HEK293 (cell line): ENCODE data around the gene BCOR.

Experiments
- CTCF ChIA-PET: fragments of 350-600 bp; formaldehyde crosslinking; extraction: SDS; loops from one replicate; lab custom pipeline; 2021; ENCODE audit warnings: antibody characterized with exemption; lab: Yijun Ruan, JAX
- POLR2A ChIA-PET: fragments of 300-600 bp; formaldehyde crosslinking; extraction: SDS; loops from one replicate; lab custom pipeline; 2020; ENCODE audit warnings: antibody characterized with exemption, inconsistent platforms; lab: Yijun Ruan, JAX
- H3K27ac ChIP-seq: fragments of 200-500 bp; sonication (Bioruptor generic); 2 replicates; pipeline ENCODE4 v1.5.1; 2014; ENCODE audit warnings: low read depth, low read length, control low read depth, inconsistent platforms; ENCODE audit errors: extremely low read depth
- H3K36me3 ChIP-seq, 2 experiments: fragments of 200-500 bp in 1 of 2; sonication (Bioruptor generic) in 1 of 2; 1 replicate in 1 of 2; 2 replicates in 1 of 2; pipeline ENCODE4 v1.5.1; 2014 to 2017; ENCODE audit warnings: inconsistent platforms in 2 of 2, low read length in 2 of 2; ENCODE audit not compliant: control insufficient read depth in 2 of 2, insufficient read depth in 1 of 2
- H3K4me1 ChIP-seq: fragments of 200-500 bp; sonication (Bioruptor generic); 2 replicates; pipeline ENCODE4 v1.5.1; 2014; ENCODE audit warnings: mild to moderate bottlenecking, low read length, inconsistent platforms; ENCODE audit not compliant: control insufficient read depth, insufficient read depth
- H3K4me3 ChIP-seq: 2 replicates; pipeline ENCODE4 v1.5.1; 2011; ENCODE audit warnings: low read depth, mild to moderate bottlenecking, control low read depth, low read length, moderate library complexity
- H3K9me3 ChIP-seq: fragments of 200-500 bp; sonication (Bioruptor generic); 2 replicates; pipeline ENCODE4 v1.5.1; 2014; ENCODE audit warnings: low read depth, low read length, inconsistent platforms; ENCODE audit not compliant: control insufficient read depth, insufficient read depth
- PRDM2 ChIP-seq: fragments of 450-650 bp; formaldehyde crosslinking; IDR thresholded peaks from 2 replicates; pipeline ENCODE4 v1.5.1; 2016; ENCODE audit warnings: missing biosample characterization, missing genetic modification characterization, borderline replicate concordance
- SETDB1 ChIP-seq: IDR thresholded peaks from one replicate; pipeline ENCODE4 v1.6.1; 2017; ENCODE audit warnings: mild to moderate bottlenecking, low read length, moderate library complexity, mixed read lengths; ENCODE audit not compliant: insufficient read length
- TCF7L2 ChIP-seq: IDR thresholded peaks from 2 replicates; pipeline ENCODE4 v1.6.1; 2011; ENCODE audit warnings: low read depth, mild to moderate bottlenecking, inconsistent platforms, low read length, moderate library complexity, borderline replicate concordance
- YY1 ChIP-seq: fragments of 450-650 bp; formaldehyde crosslinking; IDR thresholded peaks from 2 replicates; pipeline ENCODE4 v1.5.1; 2018; ENCODE audit warnings: missing biosample characterization, missing genetic modification characterization
- ZNF280D ChIP-seq: fragments of 450-650 bp; formaldehyde crosslinking; IDR thresholded peaks from 2 replicates; pipeline ENCODE4 v1.5.1; 2016; ENCODE audit warnings: missing biosample characterization, missing genetic modification characterization
- ZNF292 ChIP-seq: fragments of 450-650 bp; formaldehyde crosslinking; IDR thresholded peaks from 2 replicates; pipeline ENCODE4 v1.5.1; 2016; ENCODE audit warnings: low read depth, missing biosample characterization, missing genetic modification characterization, borderline replicate concordance
- ZNF518A ChIP-seq: fragments of 450-650 bp; formaldehyde crosslinking; conservative IDR thresholded peaks from 2 replicates; pipeline ENCODE4 v1.5.1; 2016; ENCODE audit warnings: low read depth, missing biosample characterization, missing genetic modification characterization
- ZNF621 ChIP-seq: fragments of 450-650 bp; formaldehyde crosslinking; IDR thresholded peaks from 2 replicates; pipeline ENCODE4 v1.5.1; 2017; ENCODE audit warnings: missing biosample characterization, missing genetic modification characterization
- ZNF777 ChIP-seq: fragments of 450-650 bp; formaldehyde crosslinking; IDR thresholded peaks from 2 replicates; pipeline ENCODE4 v1.5.1; 2017; ENCODE audit warnings: missing biosample characterization, missing genetic modification characterization, borderline replicate concordance

BCOR gene

GRCh38 chrX:40018041-40018440 is 79.7 kb downstream of the BCOR start:
- Histone ChIP-seq H3K4me1 (no peaks in the 10 kb centered on the region; the same call in 1 of the 2 replicates), H3K4me3 (no peak overlapping the region), H3K9me3 (no peaks in the 10 kb centered on the region), H3K36me3 (no peaks in the 10 kb centered on the region), H3K27ac (no peak overlapping the region)
- no peak for TF ChIP-seq PRDM2 (tag by site-specific recombination)
- no peak for TF ChIP-seq ZNF292
- TF ChIP-seq TCF7L2: no peak
- no peak for TF ChIP-seq ZNF777 (tag by site-specific recombination)
- TF ChIP-seq YY1 (tag by site-specific recombination): no peak
- CTCF ChIA-PET: no interaction called here
- POLR2A ChIA-PET: interaction anchor here (0.6 to 0.7 kb wide), 2 partner anchors 158 to 468 kb away, joined by 3 read pairs; no protein-coding TSS in a partner anchor

GRCh38 chrX:40016749-40017148 is 81.0 kb downstream of the BCOR start:
- ChIA-PET CTCF (interaction anchor here (0.7 kb wide), 1 partner anchor 1238 kb away, joined by 3 read pairs; no protein-coding TSS in a partner anchor), POLR2A (no interaction called here)
- TF ChIP-seq SETDB1 (peak; percentile 65), ZNF518A (tag by site-specific recombination) (no peak), ZNF280D (0 out of 2 replicates have a peak, but pooled peaks have one; percentile 12), ZNF621 (tag by site-specific recombination) (no peak)
- no peaks in the 10 kb centered on the region; the same call in 1 of the 2 replicates for H3K4me1 ChIP-seq
- no peaks in the 10 kb centered on the region for H3K9me3 ChIP-seq
- no peaks in the 10 kb centered on the region for H3K36me3 ChIP-seq
- no peak overlapping the region for H3K4me3 ChIP-seq
- no peak overlapping the region for H3K27ac ChIP-seq
